HG02885 (cell line): ENCODE data around the gene BPIFB1.

Experiments used
- ATAC-seq: cut with Tn5 transposase; IDR thresholded peaks from one replicate; pipeline ENCODE4 v1.9.1; 2021; ENCODE audit warnings: mild to moderate bottlenecking; ENCODE audit not compliant: unreplicated experiment, poor library complexity

BPIFB1 gene

DNA sequence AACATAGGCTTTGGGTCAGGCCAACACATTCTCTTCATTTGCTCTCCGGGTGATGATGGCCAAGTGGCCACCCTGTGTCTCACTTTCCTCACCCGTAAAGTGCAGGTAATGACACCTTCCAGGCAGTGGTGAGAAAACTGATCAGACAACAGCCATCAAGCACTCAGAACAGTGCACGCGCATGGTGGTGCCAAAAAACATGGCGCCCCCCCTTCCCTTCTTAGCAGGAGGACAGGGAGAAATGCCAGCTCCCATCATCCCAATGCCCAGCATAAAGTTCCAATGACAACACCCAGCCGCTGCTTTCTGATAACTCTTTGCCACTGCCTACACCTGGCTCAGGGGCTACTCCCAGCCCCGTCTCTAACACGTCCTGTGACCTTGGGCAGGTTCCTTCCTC lies 8.4 kb downstream of the BPIFB1 start:
- no peak for ATAC-seq

- ATAC-seq = no peak
Measured at GRCh38 chr20:33291830-33292355, 8.9 kb downstream of the BPIFB1 start.

GRCh38 chr20:33296206-33296605 lies 13.2 kb downstream of the BPIFB1 start:
- ATAC-seq = no peak

DNA sequence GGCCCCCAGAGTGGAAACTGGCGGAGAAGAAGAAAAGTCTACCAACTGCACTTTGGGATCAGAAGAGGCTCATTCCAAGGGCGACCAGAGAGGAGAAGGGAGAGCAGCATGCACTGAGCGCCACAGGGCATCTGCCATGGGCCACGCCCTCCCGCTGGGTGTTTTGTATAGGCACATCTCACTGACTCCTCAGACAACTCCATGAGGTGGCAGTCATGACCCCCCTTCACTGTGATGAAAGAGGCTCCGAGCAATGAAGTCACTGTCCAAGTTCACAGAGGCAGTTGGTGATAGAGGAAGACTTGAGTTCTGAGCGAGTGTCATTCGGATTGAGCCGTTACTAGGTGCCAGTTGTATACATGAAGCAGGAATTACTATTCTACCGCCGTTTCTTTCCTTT lies 15.4 kb downstream of the BPIFB1 start:
- no peak for ATAC-seq

GRCh38 chr20:33299111-33299603 lies 16.1 kb downstream of the BPIFB1 start:
- no peak for ATAC-seq

GRCh38 chr20:33301192-33301930 lies 18.3 kb downstream of the BPIFB1 start:
- no peak for ATAC-seq

DNA sequence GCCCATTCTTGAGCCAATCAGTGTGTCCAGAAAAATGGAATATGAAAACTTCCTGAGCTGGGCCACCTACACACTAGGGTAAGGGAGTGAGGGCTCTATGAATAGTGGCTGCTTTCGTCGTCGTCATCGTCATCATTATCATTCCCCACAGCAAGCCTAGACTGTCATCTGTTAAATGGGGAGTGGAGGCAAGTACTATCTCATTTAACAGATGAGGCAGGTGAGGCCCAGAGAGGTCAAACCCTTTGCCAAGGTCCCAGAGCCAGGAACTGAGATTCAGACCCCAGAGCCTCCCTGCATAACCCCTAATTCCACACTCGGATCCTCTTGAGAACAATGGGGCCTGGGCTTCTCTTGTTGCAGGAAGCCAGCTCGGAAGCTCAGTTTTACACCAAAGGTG lies 20.6 kb downstream of the BPIFB1 start:
- no peak for ATAC-seq

GRCh38 chr20:33304046-33304445 lies 21.0 kb downstream of the BPIFB1 start:
- ATAC-seq = no peak

DNA sequence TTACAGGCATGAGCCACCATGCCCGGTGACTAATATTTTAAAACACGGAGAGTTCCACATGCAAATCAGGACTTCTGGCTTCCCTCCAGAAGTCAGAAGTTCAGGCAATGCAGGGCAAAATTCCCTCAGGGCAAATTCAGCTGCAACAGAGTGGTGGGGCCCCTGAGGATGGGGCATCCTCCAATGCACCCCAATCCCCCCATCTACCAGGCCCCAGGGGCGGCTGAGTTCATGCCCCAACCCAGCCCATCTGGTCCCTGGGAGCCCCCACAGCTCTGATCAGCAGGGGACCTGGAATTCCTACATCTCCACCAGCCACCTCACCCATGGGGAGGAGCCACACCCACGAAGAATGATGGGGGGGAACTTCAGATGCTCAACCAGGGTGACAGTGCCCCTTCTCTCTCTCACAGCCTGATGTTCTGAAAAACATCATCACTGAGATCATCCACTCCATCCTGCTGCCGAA lies 22.6 kb downstream of the BPIFB1 start:
- no peak for ATAC-seq

DNA sequence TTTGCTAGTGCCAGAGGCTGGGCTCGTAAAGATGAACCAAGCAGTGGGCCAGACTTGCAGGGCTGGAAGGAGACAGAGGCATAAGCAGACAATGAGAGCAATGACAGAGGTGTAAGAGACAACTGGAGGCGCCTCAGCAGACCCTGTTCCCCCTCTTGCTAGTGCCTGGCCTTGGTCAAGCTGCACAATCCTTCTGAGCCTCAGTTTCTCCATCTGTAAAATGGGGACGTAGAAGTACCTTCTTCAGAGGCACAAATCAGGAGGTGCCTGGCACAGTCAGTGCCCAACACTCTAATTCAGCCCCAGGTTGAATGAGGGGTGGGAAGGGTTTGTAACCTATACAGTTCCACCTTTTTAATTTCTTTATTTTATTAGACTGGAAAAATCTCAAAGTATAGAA lies 23.2 kb downstream of the BPIFB1 start:
- ATAC-seq = no peak

- ATAC-seq = no peak
Measured at GRCh38 chr20:33306807-33307206, 23.8 kb downstream of the BPIFB1 start.

DNA sequence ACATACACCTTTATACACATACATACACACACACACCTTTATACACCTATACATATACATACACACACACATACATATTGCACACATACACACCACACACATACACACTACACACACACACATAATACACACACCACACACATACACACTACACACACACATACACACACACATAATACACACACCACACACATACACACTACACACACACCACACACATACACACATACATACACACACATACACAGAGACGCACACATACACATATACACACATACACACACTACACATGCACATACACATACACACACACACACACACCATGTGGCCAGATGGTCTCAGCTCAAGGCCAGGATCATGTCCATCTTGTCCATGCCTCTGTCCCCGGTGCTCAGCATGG lies 25.7 kb downstream of the BPIFB1 start:
- no peak for ATAC-seq

- ATAC-seq = no peak
Measured at GRCh38 chr20:33309631-33310030, 26.6 kb downstream of the BPIFB1 start.

- no peak for ATAC-seq
Measured at GRCh38 chr20:33310327-33310899, 27.4 kb downstream of the BPIFB1 start.

GRCh38 chr20:33311011-33311410 lies 28.0 kb downstream of the BPIFB1 start:
- no peak for ATAC-seq

DNA sequence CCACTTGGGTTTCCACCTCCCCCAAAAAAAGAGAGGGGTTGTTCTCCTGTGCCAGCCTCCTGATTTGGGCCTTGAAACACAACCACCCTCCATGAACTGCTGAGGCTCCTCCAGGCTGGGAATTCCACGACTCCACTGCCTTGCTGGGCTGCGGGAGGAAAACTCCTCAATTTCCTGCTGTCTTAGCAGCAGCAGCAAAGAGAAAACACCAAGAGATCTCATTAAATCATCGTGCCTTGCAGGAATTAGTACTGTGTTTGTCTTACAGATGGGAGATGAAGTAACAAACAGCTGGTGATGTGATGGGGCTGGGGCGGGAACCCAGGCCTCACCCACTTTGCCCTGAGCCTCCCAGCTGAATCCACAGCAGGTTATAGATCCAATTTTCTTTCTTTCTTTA lies 29.0 kb downstream of the BPIFB1 start:
- no peak for ATAC-seq

- ATAC-seq = no peak
Measured at GRCh38 chr20:33312583-33312982, 29.6 kb downstream of the BPIFB1 start.

DNA sequence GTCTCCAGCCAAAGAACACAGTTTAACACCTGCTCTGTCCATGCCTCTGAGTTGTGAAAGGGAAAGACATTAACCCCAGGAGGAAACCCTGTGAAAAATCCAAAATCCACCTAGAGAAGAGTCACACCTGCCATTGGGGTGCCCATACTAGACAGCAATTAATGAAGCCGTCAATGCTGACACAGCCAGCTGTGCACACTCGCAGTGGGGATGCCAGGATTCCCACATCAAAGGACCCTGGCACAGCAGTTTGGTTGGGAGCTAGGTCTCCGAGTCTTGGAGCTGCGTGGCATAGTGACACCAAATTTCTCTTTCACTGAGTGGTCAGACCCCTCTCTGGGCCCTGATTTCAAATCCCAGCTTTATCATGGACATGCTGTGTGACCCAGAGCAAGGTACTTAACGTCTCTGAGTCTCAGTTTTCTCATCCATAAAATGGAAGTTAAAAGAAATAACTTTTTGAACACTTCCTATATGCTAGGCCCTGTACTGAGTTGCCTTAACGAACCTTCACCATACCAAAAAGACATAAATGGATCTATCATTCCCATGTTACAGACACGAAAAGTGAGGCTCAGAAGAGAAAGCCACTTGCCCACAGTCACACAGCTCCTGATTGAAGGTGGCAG lies 30.8 kb downstream of the BPIFB1 start:
- no peak for ATAC-seq

- ATAC-seq = no peak
Measured at GRCh38 chr20:33316343-33316742, 33.3 kb downstream of the BPIFB1 start.

- ATAC-seq = no peak
Measured at GRCh38 chr20:33316958-33317357, 33.9 kb downstream of the BPIFB1 start.

DNA sequence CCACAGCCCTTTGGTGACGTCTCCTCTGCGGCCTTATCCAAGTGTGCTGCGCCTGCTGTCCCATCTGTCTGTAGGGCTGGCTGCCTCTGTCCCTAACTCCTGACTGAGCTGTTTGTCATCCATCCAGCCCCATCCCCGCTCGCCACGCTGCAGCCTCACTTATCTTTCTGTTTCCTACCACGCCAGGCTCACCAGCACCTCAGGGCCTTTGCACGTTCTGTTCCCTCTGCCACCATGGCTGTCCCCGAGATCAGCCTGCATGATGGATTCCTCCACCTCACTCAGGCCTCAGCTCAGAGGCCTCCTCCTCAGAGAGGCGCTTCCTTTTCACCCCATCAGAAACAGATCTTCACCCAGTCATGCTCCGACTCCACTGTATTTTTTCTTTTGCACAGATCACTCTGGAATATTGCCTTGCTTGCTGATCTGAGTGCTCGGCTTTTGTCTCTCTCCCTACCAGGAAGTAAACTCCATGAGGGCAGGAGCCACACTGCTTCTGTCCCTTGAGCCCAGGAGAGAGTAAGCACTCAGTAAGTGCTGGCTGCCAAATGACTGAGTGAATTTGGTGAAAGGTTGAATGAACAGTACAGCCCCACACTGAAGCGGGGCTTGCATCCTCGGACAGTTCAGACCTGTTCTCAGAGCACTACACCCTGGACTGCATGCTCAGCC lies 34.5 kb downstream of the BPIFB1 start:
- no peak for ATAC-seq
